NCI-H524 treated with DMSO at 0.1 percent for 48 hours (cell line): Measurements from ENCODE around the gene EML6.
"Not testable (repeated sequence)": the region's sequence is repeated elsewhere in the genome, so short reads cannot be mapped to it uniquely, and the experiment has no call there.

Experiments
- DNase-seq: peaks from one replicate; lab custom pipeline; 2025; lab: John Stamatoyannopoulos, UW

Gene EML6

GRCh38 chr2:54967269-54967668, 243.8 kb downstream of the EML6 start:
- no peak for DNase-seq

- DNase-seq, result no peak
Observed at GRCh38 chr2:54967759-54968365, 244.4 kb downstream of the EML6 start.

- no peak for DNase-seq
Observed at GRCh38 chr2:54968561-54969218, 245.2 kb downstream of the EML6 start.

- DNase-seq, result no peak
Observed at GRCh38 chr2:54969295-54969939, 246.0 kb downstream of the EML6 start.

GRCh38 chr2:54969940-54970338, 246.5 kb downstream of the EML6 start:
- no peak for DNase-seq

GRCh38 chr2:54975175-54975574, 251.7 kb downstream of the EML6 start:
- DNase-seq, result no peak

GRCh38 chr2:54975598-54976492, 252.4 kb downstream of the EML6 start:
- DNase-seq, result no peak

- no peak for DNase-seq
Observed at GRCh38 chr2:54977149-54977548, 253.7 kb downstream of the EML6 start.

GRCh38 chr2:54979321-54980044, 256.0 kb downstream of the EML6 start:
- DNase-seq, result no peak

- DNase-seq, result no peak
Observed at GRCh38 chr2:54981385-54981784, 257.9 kb downstream of the EML6 start.

- no peak for DNase-seq
Observed at GRCh38 chr2:54983345-54984220, 260.1 kb downstream of the EML6 start.

GRCh38 chr2:54984476-54984875, 261.0 kb downstream of the EML6 start:
- no peak for DNase-seq

- DNase-seq, result no peak
Observed at GRCh38 chr2:54986264-54986663, 262.8 kb downstream of the EML6 start.

- DNase-seq, result no peak
Observed at GRCh38 chr2:54988612-54989011, 265.1 kb downstream of the EML6 start.

- not testable (repeated sequence) for DNase-seq
Observed at GRCh38 chr2:54990694-54991093, 267.2 kb downstream of the EML6 start.

- no peak for DNase-seq
Observed at GRCh38 chr2:54995553-54995952, 272.1 kb downstream of the EML6 start.

- DNase-seq, result no peak
Observed at GRCh38 chr2:54997826-54998225, 274.4 kb downstream of the EML6 start.

- DNase-seq, result no peak
Observed at GRCh38 chr2:54999182-54999581, 275.7 kb downstream of the EML6 start.

- no peak for DNase-seq
Observed at GRCh38 chr2:55000341-55000740, 276.9 kb downstream of the EML6 start.

- no peak for DNase-seq
Observed at GRCh38 chr2:55001716-55002115, 278.3 kb downstream of the EML6 start.
